Measurements from ENCODE around the gene HMMR. TPM values are rescaled to one million over a fixed set of nuclear protein-coding genes. Genes with fewer than 3 reads are reported as not detected.
A peak's percentile ranks its signal among the peaks of the same experiment; 100 is the strongest.

HMMR gene
- total and polyA plus RNA-seq, 2 donors (not counting 1 experiment from before 2014, with no cell fraction given): 0.34 to 1.6 TPM

GRCh38 chr5:163534492-163535094 lies 74.2 kb downstream of the HMMR start:
- H3K9me3 ChIP-seq (ENCODE audit: control extremely low read depth in 1 of 3, control insufficient read depth in 2 of 3, insufficient read depth in 1 of 3, low read length in 2 of 3): no peaks in the 10 kb centered on the region
- no peaks in the 10 kb centered on the region for H4K20me1 ChIP-seq (ENCODE audit: control insufficient read depth, insufficient read depth, low read length, poor library complexity, severe bottlenecking)
- intact Hi-C loops (cut with micrococcal nuclease): no loop called here
- H3K4me1 ChIP-seq (ENCODE audit: control insufficient read depth in 2 of 2, insufficient read depth in 2 of 2, low read length in 2 of 2): peaks cover 12 to 15% of the 10 kb centered on the region in 2 donors
- peak overlapping the region in 1 of 5 experiments; percentile 4 for H3K4me3 ChIP-seq (ENCODE audit: control extremely low read depth in 1 of 5, extremely low read depth in 1 of 5, insufficient read depth in 1 of 5, low read depth in 2 of 5, low read length in 4 of 5)
- H3K4me1 Mint-ChIP-seq: peaks cover 28% of the 10 kb centered on the region
- H3K4me3 Mint-ChIP-seq: no peak overlapping the region
- peak overlapping the region; percentile 27 for H3K9ac ChIP-seq (ENCODE audit: low read length)
- H3K27me3 ChIP-seq (replicated peaks in 1 of 4; ENCODE audit: control extremely low read depth in 1 of 4, control insufficient read depth in 3 of 4, insufficient read depth in 4 of 4, low read length in 3 of 4): no peaks in the 10 kb centered on the region
- H3K79me2 ChIP-seq (ENCODE audit: control insufficient read depth, insufficient read depth, low read length): no peaks in the 10 kb centered on the region
- WGBS (ENCODE audit: insufficient coverage): no CpG with 5 or more reads among the region's 2 CpGs
- H3K27ac Mint-ChIP-seq: peak overlapping the region; percentile 27
- TF ChIP-seq EZH2 (IDR thresholded peaks at IDR 0.05; ENCODE audit: borderline replicate concordance, insufficient read depth, low read depth, low read length, poor library complexity, severe bottlenecking) (no peak), CTCF (IDR thresholded peaks at IDR 0.05) (no peak)
- peak overlapping the region; percentile 48 for H3K4me2 ChIP-seq (replicated peaks; ENCODE audit: low read depth, low read length, poor library complexity, severe bottlenecking)
- peak overlapping the region in 1 of 2 donors; percentile 12 for H3K27ac ChIP-seq (ENCODE audit: low read length in 2 of 2)
- ChIA-PET POLR2A (no interaction called here), CTCF (no interaction called here)
- H3K36me3 ChIP-seq (replicated peaks in 1 of 2; ENCODE audit: control extremely low read depth in 1 of 2, control insufficient read depth in 1 of 2, extremely low read depth in 1 of 2, insufficient read depth in 2 of 2, low read length in 1 of 2): no peaks in the 10 kb centered on the region
- no peak for DNase-seq
- peaks cover 3% of the 10 kb centered on the region for H3K27me3 Mint-ChIP-seq
- H2AFZ ChIP-seq (ENCODE audit: insufficient read depth, low read depth, low read length, poor library complexity, severe bottlenecking): peak overlapping the region; percentile 44
- H3K9me3 Mint-ChIP-seq (ENCODE audit: insufficient read depth): peaks cover 4% of the 10 kb centered on the region
- no peak for ATAC-seq (ENCODE audit: low read depth)

- WGBS (ENCODE audit: insufficient coverage): 22% methylated on average over 3 of the region's 3 CpGs
- H3K27ac Mint-ChIP-seq: peak overlapping the region; percentile 27
These were observed 74.9 kb downstream of the HMMR start for GRCh38 chr5:163535290-163535689.

More at GRCh38 chr5:163535290-163535689, 74.9 kb downstream of the HMMR start:
- H3K27me3 Mint-ChIP-seq: peaks cover 3% of the 10 kb centered on the region
- Histone ChIP-seq H3K9ac (ENCODE audit: low read length) (peak overlapping the region; percentile 27), H3K4me2 (replicated peaks; ENCODE audit: low read depth, low read length, poor library complexity, severe bottlenecking) (peak overlapping the region; percentile 48), H3K4me1 (ENCODE audit: control insufficient read depth in 2 of 2, insufficient read depth in 2 of 2, low read length in 2 of 2) (peaks cover 12 to 15% of the 10 kb centered on the region in 2 donors), H3K27me3 (replicated peaks in 1 of 4; ENCODE audit: control extremely low read depth in 1 of 4, control insufficient read depth in 3 of 4, insufficient read depth in 4 of 4, low read length in 3 of 4) (peaks cover 0 to 1% (median 0%) of the 10 kb centered on the region in 4 experiments), H3K4me3 (ENCODE audit: control extremely low read depth in 1 of 5, extremely low read depth in 1 of 5, insufficient read depth in 1 of 5, low read depth in 2 of 5, low read length in 4 of 5) (peak overlapping the region in 1 of 5 experiments; percentile 4), H3K36me3 (replicated peaks in 1 of 2; ENCODE audit: control extremely low read depth in 1 of 2, control insufficient read depth in 1 of 2, extremely low read depth in 1 of 2, insufficient read depth in 2 of 2, low read length in 1 of 2) (no peaks in the 10 kb centered on the region), H3K9me3 (ENCODE audit: control extremely low read depth in 1 of 3, control insufficient read depth in 2 of 3, insufficient read depth in 1 of 3, low read length in 2 of 3) (no peaks in the 10 kb centered on the region), H4K20me1 (ENCODE audit: control insufficient read depth, insufficient read depth, low read length, poor library complexity, severe bottlenecking) (no peaks in the 10 kb centered on the region), H2AFZ (ENCODE audit: insufficient read depth, low read depth, low read length, poor library complexity, severe bottlenecking) (peak overlapping the region; percentile 44), H3K27ac (ENCODE audit: low read length in 2 of 2) (no peak overlapping the region), H3K79me2 (ENCODE audit: control insufficient read depth, insufficient read depth, low read length) (no peaks in the 10 kb centered on the region)
- TF ChIP-seq EZH2 (IDR thresholded peaks at IDR 0.05; ENCODE audit: borderline replicate concordance, insufficient read depth, low read depth, low read length, poor library complexity, severe bottlenecking) (no peak), CTCF (IDR thresholded peaks at IDR 0.05) (no peak)
- CTCF ChIA-PET: no interaction called here
- DNase-seq (no peak), ATAC-seq (ENCODE audit: low read depth) (no peak)
- intact Hi-C loops (cut with micrococcal nuclease): no loop called here
- H3K4me3 Mint-ChIP-seq: peak overlapping the region; percentile 23
- H3K9me3 Mint-ChIP-seq (ENCODE audit: insufficient read depth): peaks cover 4% of the 10 kb centered on the region
- POLR2A ChIA-PET: no interaction called here
- peaks cover 28% of the 10 kb centered on the region for H3K4me1 Mint-ChIP-seq
